HepG2 (cell line): ENCODE results near the gene KISS1R.

Experiments
- CTCF ChIP-seq: sonication (generic); formaldehyde crosslinking; IDR thresholded peaks from 2 replicates; pipeline ENCODE4 v1.5.0; 2020; ENCODE audit warnings: mild to moderate bottlenecking, missing genetic modification reagents, moderate library complexity
- ELF3 ChIP-seq: IDR thresholded peaks from 2 replicates; pipeline ENCODE4 v1.6.1; 2016; ENCODE audit warnings: missing genetic modification reagents, missing compliant biosample characterization
- JUND ChIP-seq: sonication (generic); formaldehyde crosslinking; IDR thresholded peaks from 2 replicates; pipeline ENCODE4 v1.8.0; 2022; ENCODE audit warnings: mild to moderate bottlenecking, missing genetic modification reagents
- MAFK ChIP-seq, 2 experiments: IDR thresholded peaks in 1 of 2; conservative IDR thresholded peaks in 1 of 2; 2 replicates each; pipeline ENCODE4 v1.6.1; 2011; ENCODE audit warnings: improper control_type of control experiment in 2 of 2, low read length in 2 of 2
- NR2C2 ChIP-seq: sonication (generic); formaldehyde crosslinking; IDR thresholded peaks from 2 replicates; pipeline ENCODE4 v1.4.0; 2020; ENCODE audit warnings: missing genetic modification reagents, mild to moderate bottlenecking, moderate library complexity, borderline replicate concordance
- TCF12 ChIP-seq, 2 experiments: fragments of 450-650 bp in 1 of 2; sonication (generic) in 1 of 2; formaldehyde crosslinking in 1 of 2; IDR thresholded peaks; 2 replicates each; pipeline versions ENCODE4 v1.6.1 to v1.8.0; 2017 to 2022; ENCODE audit warnings: antibody characterized with exemption in 1 of 2, mild to moderate bottlenecking in 1 of 2, missing genetic modification reagents in 1 of 2, moderate library complexity in 1 of 2
- ZBTB40 ChIP-seq, 2 experiments: fragments of 450-650 bp in 1 of 2; sonication (generic) in 1 of 2; formaldehyde crosslinking in 1 of 2; IDR thresholded peaks; 2 replicates each; pipeline versions ENCODE4 v1.6.1 to v1.8.0; 2016 to 2022; ENCODE audit warnings: antibody characterized with exemption in 1 of 2, mild to moderate bottlenecking in 1 of 2, missing genetic modification reagents in 1 of 2
- ZBTB7B ChIP-seq: sonication (generic); formaldehyde crosslinking; IDR thresholded peaks from 2 replicates; pipeline ENCODE4 v1.4.0; 2020; ENCODE audit warnings: missing genetic modification reagents
- ZC3H4 ChIP-seq: sonication (generic); formaldehyde crosslinking; IDR thresholded peaks from 2 replicates; pipeline ENCODE4 v1.4.0; 2020; ENCODE audit warnings: missing genetic modification reagents, borderline replicate concordance
- ZNF224 ChIP-seq: sonication (generic); formaldehyde crosslinking; IDR thresholded peaks from 2 replicates; pipeline ENCODE4 v1.5.0; 2020; ENCODE audit warnings: mild to moderate bottlenecking, missing genetic modification reagents
- ZNF550 ChIP-seq: sonication (generic); formaldehyde crosslinking; IDR thresholded peaks from 2 replicates; pipeline ENCODE4 v1.4.0; 2020; ENCODE audit warnings: mild to moderate bottlenecking, missing genetic modification reagents, borderline replicate concordance
- ZNF660 ChIP-seq: sonication (generic); formaldehyde crosslinking; IDR thresholded peaks from 2 replicates; pipeline ENCODE4 v1.5.1; 2020; ENCODE audit warnings: mild to moderate bottlenecking, low read depth, missing genetic modification reagents, borderline replicate concordance

- no peak for TF ChIP-seq CTCF
- no peak for TF ChIP-seq JUND (CRISPR knock-in tag)
- no peak for TF ChIP-seq ELF3
- no peak for TF ChIP-seq ZNF550 (CRISPR knock-in tag)
- TF ChIP-seq ZBTB7B = no peak
- no peak for TF ChIP-seq ZBTB40 (IDR thresholded peaks at IDR 0.05)
- no peak for TF ChIP-seq ZBTB40 (CRISPR knock-in tag; IDR thresholded peaks at IDR 0.05)
- no peak for TF ChIP-seq ZNF660 (CRISPR knock-in tag)
- no peak for TF ChIP-seq ZNF224 (CRISPR knock-in tag)
- TF ChIP-seq ZC3H4 = no peak
- TF ChIP-seq TCF12 (IDR thresholded peaks at IDR 0.05) = no peak
- no peak for TF ChIP-seq TCF12 (CRISPR knock-in tag; IDR thresholded peaks at IDR 0.05)
- TF ChIP-seq MAFK (conservative IDR thresholded peaks at IDR 0.05 in 1 of 2, IDR thresholded peaks at IDR 0.05 in 1 of 2; ENCODE audit: low read length in 2 of 2) = no peak
- no peak for TF ChIP-seq NR2C2 (CRISPR knock-in tag)
These were observed 43.4 kb downstream of the KISS1R start for GRCh38 chr19:960601-960938.
